NOMO-1 treated with dmso at 0.1 percent for 144 hours (cell line): ENCODE results near the gene GBP7.
"Not testable (repeated sequence)": the region's sequence is repeated elsewhere in the genome, so short reads cannot be mapped to it uniquely, and the experiment has no call there.

Experiments
- DNase-seq: peaks from one replicate; lab custom pipeline; 2025; ENCODE audit not compliant: unreplicated experiment; lab: John Stamatoyannopoulos, UW

Gene GBP7, protein sequence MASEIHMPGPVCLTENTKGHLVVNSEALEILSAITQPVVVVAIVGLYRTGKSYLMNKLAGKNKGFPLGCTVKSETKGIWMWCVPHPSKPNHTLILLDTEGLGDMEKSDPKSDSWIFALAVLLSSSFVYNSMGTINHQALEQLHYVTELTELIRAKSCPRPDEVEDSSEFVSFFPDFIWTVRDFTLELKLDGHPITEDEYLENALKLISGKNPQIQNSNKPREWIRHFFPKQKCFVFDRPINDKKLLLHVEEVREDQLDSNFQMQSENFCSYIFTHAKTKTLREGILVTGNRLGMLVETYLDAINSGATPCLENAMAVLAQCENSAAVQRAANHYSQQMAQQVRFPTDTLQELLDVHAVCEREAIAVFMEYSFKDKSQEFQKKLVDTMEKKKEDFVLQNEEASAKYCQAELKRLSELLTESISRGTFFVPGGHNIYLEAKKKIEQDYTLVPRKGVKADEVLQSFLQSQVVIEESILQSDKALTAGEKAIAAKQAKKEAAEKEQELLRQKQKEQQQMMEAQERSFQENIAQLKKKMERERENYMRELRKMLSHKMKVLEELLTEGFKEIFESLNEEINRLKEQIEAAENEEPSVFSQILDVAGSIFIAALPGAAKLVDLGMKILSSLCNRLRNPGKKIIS

DNA sequence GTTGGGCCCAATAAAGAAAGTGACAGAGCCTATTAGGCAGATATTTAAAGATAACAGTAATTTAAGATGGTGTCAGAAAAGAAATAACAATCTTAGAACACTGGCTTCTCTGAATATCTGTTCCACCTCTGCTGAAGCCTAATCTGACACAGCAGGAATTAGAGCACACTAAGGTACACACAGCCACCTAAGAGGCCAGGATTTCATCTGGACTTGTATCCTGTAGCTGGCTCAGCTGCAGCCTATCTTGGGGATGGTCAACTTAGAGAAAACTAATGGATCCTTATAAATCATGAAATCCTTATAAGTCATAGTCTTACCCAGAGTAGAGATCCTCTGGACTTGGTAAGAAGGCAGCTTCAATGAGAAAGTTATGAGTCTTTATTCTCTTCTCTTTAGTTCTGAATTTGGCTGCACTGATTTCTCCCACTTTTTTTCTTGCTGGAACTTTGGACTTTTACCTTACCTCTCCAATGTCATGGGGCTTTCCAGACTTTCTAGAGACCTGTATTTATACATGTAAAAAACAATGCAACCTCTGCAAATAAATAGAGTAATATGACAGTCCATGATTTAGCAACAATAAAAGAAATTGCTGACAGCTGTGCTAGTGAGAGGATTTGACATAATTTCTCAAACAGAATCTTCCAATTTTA lies at the start of gene GBP7:
GBP7 (minus strand) TSS at position 403 of the 656 bp plus-strand sequence. CDS start 4,068 bp downstream, outside the sequence.
- DNase-seq: no peak

DNA sequence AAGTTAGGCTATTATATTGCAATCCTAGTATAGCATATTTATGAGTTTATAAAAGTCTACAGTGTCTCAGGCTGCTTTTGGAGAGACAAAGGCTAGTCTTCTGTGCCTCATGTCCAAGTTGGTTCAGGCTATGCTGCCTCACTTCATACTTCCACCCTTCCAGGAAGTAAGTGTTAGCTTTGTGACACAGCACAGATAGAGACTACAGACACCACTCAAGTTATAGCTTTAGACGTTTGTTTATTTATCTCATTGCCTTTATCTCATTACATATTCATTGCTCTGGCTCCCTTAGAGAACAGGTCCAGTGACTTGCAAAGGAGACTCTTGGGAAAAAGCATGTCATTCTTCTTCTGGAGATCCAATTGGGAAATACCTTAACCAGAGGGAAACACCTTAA lies 45.5 kb upstream of the GBP7 start:
- DNase-seq: no peak

DNA sequence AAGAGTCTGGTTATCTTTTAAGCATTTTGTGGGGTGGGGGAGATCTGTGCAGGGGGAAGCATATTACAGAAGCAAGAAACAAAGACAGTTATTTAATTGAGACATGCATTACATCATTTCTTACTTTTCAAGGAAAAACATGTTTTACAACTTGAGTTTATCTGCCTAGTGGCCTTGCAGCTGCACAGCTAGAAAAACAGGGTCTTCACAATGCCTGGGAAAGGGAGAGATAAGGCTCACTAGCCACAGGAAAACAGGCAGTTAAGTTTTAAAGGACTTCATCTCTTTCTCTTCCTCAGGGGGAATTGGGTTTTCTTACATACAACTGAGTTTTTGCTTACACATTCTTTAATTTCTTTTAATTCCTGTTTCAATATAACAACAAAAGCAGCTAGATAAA lies 44.0 kb upstream of the GBP7 start:
- DNase-seq: not testable (repeated sequence)

DNA sequence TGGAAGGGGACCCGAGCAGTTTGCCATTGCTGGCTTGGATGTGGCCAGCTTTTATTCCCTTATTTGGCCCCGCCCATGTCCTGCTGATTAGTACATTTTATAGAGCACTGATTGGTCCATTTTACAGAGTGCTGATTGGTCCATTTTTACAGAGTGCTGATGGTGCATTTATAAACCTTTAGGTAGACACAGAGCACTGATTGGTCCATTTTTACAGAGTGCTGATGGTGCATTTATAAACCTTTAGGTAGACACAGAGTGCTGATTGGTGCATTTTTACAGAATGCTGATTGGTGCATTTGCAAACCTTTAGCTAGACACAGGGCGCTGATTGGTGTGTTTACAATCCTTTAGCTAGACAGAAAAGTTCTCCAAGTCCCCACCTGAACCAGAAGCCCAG lies 43.1 kb upstream of the GBP7 start:
- DNase-seq: not testable (repeated sequence)

DNA sequence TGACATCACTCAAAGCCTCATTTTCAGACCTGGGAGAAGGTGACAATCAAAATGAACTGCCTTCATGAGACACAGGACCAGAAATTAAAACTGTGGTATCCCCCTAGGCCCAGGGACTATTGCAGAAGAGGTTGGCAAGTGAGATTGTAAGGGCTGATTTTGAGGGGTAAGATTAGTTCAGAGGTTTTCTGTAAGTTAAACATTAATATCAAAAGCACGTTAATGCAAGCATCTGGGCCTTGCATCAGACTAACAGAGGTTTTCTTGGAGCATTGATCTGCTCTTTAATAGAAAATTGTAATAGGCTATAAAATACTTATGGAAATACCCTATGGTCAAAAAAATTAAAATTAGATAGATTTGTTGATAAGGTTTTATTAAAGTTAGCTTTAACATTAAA lies 37.5 kb upstream of the GBP7 start:
- DNase-seq: no peak

DNA sequence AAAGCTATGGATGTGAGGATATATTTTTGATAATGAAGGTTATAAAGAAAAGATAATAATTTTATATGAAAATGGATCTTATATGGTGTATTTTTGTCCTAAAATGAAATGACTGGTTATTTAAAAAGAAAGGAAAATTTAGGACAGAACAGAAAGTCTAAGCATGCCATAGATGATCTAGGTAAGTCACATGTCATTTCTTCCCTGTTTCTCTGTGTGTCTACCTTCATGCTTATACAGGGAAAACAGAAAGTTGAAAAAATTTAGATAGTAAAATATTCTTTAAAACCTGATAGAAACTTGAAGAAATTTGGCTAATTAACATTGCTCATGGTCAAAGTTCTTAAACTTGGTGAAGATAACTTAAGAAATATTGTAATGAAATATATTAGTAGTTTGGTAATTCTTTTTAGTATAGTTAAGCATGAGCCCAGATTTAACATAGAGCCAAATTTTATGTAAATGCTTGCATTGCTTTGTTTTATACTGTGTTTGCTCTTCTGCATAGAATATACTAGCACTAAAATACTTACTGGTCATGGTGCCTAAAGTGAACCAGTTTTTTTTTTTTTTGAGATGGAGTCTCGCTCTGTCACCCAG lies 35.3 kb upstream of the GBP7 start:
- no peak for DNase-seq

DNA sequence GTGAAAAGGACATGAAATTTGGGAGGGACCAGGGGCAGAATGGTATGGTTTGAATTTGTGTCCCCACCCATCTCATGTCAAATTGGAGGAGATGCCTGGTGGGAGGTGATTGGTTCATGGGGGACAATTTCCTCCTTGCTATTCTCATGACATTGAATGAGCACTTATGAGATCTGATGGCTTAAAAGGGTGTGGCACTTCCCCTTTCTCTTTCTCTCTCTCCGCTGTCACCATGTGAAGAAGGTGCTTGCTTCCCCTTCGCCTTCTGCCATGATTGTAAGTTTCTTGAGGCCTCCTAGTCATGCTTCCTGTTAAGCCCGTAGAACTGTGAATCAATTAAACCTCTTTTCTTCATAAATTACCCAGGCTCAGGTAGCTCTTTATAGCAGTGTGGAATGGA lies 30.6 kb upstream of the GBP7 start:
- DNase-seq: peak; percentile 11

DNA sequence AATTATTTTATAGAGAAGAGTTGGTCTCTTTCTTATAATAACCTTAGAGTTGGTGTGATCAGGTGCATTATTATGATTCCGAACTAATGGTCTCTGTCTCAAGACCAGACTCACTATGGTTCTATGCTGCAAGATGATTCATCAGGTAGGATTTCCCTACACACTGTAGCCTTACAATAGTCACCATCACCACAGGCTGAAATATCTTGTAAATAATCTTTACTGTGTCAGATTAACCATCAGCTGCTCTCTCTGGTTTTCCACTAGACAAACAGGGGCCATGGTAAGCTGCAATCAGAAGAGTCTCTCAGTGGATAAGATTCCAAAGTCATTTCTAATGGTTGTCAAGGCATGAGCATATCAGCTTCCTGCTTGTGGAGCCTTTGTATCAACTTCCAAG lies 27.4 kb upstream of the GBP7 start:
- no peak for DNase-seq

DNA sequence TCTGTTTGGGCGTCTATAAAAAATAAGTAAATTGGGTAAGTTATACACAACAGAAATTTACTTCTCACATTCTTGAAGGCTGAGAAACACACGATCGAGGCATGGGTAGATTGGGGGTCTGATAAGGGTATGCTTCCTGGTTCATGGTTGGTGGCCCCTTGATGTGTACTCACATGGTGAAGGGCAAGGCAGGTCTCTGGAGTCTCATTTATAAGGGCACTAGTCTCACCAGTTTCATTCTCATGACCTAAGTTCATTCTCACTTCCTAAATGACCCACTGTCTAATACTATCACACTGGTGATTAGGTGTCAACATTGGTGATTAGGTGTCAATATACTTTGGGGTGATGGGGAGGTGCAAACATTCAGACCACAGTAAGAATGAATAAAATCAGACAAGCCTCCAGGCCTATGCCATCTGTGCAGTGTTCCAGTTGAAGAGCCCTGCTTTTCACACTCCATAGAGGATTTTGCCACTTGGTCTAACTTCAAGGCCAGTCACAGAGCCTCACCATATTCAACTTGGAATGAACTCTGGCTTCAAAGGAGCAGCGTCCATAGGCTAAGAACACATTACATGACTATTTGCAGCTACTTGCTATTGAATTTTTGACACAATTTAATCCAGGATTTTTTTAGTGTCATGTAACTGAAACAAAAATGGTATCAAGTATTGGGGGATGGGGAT lies 25.4 kb upstream of the GBP7 start:
- DNase-seq: no peak

DNA sequence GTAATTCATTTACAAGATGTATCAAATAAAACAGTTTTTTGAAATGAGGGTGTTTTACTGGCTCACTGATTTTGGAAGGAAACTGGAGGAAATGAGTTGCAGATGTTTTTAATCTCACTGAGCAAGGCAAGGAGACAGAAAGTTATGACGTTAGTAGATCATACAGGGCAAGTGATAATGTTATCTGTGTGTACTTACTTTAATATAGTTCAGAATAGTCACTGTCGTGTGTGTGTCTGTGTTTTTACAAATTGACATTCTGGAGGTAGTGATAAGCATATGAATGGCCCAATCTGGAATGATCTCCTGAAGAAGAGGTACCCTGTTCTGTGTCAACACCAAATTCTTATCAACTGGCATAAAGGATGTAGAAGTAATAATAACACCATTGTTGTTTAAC lies 24.9 kb upstream of the GBP7 start:
- no peak for DNase-seq

DNA sequence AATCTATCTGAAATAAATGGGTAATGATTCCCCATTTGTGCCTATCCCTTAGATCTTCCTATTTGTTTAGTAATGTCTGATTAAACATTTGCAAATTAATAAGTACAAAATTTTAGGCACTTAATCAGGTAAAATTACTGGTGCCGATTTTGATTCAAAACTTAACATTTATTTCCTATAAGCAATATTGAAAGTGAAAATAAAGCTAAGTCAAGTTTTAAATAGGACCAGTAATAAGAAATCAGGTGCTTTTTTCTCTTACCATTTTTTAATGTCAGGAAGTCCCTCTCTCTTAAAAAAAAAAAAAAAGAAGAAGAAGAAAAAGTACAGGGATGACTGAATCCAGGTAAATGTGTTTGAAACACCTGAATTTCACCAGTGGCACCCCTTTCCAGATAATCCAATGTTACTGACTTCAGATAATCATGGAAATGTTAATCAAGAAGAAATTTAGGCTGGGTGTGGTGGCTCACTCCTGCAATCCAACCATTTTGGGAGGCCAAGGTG lies 23.8 kb upstream of the GBP7 start:
- no peak for DNase-seq

DNA sequence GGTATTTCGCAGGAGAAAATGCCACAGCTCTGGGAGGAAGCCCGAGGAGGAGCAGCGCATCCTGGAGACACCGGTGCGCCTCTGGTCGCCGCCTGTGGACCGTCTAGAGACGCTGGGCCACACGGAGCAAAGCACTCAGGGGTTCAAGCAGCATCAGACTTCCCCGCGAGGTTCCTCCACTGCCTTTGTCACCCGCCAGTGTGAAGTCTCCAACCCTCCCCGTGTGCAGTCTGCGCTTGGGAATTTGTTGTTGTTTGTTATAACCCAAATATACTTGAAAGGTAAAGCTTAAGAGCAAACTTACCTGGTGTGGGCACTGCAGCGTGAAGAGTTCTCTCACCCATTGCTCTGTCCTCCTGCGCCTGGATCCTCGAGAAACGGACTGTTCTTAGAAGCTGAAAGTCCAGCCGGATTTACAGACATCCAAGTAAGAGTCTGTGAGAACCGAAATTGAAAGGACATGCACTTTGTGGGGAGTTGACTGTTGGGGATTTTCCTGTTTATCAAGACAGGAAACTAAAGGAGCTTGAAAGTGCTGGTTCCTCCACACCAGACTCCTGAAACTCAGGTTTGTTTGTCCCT lies 22.8 kb upstream of the GBP7 start, which contains the start of gene GBP4:
GBP4 (minus strand) TSS at position 452 of the 582 bp plus-strand sequence; CDS start at position 344, 108 bp downstream.
- DNase-seq: peak; percentile 34

DNA sequence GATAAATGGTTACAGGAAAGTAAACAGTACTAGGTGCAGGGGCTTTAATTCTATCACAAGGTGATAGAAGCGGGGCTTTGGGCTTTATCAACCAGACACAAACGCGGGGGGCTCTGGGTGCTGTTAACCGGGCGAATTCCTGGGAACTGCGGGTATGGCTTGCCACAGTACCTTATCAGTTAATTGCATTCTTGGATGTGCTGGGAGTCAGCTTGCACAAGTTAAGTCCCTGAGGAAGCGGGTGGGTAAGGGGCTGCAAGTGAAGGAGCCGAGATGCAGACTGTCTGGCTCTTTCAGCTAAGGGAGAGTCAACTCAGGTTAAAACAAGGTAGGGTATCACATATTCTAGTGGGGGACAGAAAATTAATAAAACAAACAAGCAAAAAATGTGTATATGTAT lies 22.3 kb upstream of the GBP7 start:
- DNase-seq: no peak

DNA sequence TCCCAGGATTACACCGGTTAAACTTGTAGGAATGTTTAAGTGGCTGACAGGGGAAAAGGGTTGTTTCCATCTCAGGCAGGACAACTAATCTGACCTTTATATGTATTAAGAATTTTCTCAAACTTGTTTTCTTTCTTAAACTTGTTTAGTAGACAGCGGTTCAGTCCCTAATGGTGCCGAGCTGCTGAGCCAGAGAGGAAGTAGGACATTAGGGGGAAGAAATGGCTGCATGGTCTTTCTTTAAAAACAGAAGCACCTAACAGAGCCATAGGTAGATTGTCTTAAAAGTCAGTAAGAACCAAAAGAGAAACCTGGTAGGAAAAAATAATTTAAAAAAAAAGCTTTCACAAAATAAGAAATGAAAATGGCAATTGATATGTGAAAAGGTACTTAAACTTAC lies 19.7 kb upstream of the GBP7 start:
- no peak for DNase-seq

DNA sequence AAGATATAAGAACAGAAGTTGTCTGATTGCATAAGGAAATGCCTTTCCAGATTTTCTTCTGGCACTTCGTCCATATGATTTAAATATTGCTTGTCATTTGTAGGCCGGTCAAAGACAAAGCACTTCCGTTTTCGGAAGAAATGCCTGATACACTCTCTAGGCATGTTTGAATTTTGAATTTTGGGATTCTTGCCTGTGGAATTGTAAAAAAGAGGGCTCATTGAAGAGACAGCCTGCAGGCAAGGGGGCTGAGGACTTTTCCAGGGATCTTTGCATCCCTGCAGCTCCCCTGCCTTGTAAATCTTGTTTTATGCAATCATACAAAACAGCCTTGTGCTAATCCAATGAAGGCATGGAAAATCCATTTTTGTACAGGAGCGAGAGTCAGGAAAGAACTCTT lies 15.5 kb upstream of the GBP7 start:
- DNase-seq: no peak

DNA sequence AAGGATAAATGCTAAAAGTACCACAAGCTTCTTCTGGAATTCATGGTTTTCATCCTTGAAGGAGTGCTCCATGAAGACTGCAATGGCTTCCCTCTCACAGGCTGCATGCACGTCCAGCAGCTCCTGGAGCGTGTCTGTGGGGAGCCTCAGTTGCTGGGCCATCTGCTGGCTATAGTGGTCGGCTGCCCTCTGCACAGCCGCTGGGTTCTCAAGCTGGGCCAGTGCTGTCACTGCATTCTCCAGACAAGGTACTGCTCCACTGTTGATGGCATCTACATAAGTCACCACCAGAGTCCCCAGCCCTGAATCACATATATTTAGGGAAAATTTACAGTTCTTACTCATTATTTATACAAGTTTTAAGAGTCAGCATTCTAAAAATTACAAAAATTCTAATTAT lies 14.2 kb upstream of the GBP7 start:
- DNase-seq: no peak

DNA sequence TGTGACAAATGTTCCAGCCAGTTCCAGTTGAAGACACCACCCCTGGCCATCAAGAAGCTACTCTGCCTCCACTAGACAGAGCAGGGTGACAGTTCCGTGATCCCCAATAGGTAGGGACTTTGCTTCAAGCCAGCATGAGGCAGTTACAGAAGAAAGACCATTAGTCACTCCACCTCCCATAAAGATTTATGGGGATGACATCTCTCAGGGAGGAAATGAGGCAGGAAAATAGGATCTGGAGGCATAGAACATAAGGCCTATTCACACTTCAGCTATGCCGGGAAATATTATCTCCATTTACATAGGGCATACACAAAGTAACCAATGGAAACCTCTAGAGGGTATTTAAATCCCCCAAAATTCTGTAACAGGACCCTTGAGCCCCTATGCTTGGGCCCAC lies 3.5 kb upstream of the GBP7 start:
- no peak for DNase-seq

DNA sequence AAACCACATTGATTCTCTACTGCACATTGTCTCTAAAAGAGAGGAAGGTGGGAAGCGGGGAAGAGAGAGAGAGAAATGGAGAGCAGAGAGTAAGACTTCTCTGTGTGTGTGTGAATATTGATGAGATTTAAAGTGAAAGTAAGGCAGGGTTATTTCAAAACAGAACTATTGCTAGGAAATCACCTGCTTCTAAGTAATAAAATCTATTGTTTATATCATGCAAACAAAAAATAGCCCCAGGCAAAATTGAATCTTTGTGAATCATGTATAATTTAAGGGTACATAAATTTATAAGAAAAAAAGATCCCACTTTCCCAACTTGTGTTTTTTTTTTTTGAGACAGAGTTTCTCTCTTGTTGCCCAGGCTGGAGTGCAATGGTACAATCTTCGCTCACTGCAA lies 1.2 kb upstream of the GBP7 start:
- no peak for DNase-seq

DNA sequence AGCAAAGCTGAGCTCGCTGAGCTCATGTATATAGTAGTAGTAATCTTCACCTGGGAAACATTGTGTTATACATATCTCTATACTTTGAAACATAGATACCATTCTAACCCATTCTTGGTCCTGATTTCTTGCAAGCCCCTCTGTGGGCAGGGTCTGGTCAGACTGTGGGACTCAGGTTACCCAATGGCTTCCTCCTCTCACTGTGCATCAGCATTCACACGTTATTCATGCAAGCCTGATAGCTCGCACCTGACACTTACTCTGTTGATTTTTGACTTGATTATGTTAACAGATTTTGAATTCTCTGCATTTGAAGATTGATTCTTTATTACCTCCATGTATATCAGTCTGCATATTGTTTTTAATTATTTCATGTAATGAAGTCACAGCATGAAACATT lies 1.3 kb downstream of the GBP7 start:
- DNase-seq: no peak

DNA sequence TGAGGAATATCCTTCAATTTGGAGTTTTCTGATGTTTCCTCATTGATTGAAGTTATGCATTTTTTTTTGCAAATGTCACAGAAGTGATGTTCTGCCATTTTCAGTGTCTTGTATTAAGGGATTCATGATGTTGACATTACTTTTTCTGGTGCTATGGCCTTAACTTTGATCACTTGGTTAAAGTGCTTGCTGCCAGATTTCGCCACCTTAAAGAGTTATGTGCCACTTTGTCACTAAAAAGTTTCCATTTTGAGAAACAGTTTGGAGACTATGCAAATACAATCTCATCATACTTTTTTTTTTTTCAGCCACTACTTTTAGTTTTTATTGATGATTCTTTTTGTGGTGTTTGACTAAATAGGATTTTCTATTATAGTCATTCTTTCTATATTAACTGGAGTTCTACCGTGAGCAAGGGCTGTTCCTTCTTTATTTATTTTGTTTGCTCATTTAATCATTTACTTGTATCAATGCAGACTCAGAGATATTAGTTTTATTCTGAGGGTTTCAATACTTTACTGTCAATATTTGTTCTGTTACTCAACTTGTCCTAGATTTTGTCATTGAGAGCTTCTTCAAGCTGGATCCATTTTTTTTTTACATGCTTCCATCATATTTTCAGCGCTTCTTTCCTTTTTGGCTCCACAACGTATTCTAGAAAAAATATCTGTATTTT lies 3.2 kb downstream of the GBP7 start:
- no peak for DNase-seq
